HG02884 (cell line): ENCODE results near the gene USP13.
"Not testable (repeated sequence)": the region's sequence is repeated elsewhere in the genome, so short reads cannot be mapped to it uniquely, and the experiment has no call there.

ENCODE experiments used
- ATAC-seq: cut with Tn5 transposase; IDR thresholded peaks from one replicate; pipeline ENCODE4 v1.9.1; 2021; ENCODE audit warnings: mild to moderate bottlenecking, moderate library complexity; ENCODE audit not compliant: unreplicated experiment

The USP13 gene

DNA sequence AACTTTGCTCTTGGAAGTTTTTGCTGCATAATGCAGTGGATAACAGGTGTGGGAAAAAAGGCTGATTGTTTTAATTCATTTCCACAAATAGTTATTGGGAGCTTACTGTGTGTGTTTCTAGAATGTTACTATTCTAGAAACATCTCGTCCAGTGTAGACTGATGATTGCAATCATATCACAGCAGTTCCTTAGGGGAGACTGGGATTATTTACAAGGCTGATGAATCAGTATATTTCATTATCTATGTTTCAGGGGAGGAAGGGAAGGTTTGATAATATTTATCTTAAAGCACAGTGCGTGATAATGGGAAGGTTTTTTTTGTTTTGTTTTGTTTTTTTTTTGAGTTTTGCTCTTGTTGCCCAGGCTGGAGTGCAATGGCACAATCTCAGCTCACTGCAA is 2.4 kb downstream of the USP13 start:
- no peak for ATAC-seq

DNA sequence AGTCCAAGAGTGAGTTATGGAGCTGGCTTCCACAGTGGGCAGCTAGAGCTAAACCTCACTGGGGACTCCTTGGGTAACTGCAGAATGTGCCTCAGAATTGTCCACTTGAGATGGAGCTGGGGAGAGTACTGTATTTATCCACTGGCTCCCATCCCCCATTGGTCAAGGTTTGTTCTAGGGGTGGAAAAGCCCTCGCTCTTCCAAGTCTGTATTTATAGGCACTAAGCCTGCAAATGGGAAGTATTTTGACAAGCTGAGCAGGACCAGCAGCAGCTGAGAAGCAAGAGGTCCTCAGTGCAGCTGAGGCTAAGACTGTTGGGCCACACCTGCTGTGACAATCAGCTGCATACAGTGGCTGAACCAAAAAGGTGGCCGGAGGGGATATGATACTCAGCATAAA is 5.8 kb downstream of the USP13 start:
- no peak for ATAC-seq

- ATAC-seq, result no peak
Observed at GRCh38 chr3:179660872-179661271, 8.0 kb downstream of the USP13 start.

GRCh38 chr3:179661777-179662176 is 8.9 kb downstream of the USP13 start:
- ATAC-seq, result no peak

GRCh38 chr3:179663093-179663492 is 10.3 kb downstream of the USP13 start:
- ATAC-seq, result no peak

- no peak for ATAC-seq
Observed at GRCh38 chr3:179666030-179666429, 13.2 kb downstream of the USP13 start.

GRCh38 chr3:179666436-179667035 is 13.7 kb downstream of the USP13 start:
- no peak for ATAC-seq

DNA sequence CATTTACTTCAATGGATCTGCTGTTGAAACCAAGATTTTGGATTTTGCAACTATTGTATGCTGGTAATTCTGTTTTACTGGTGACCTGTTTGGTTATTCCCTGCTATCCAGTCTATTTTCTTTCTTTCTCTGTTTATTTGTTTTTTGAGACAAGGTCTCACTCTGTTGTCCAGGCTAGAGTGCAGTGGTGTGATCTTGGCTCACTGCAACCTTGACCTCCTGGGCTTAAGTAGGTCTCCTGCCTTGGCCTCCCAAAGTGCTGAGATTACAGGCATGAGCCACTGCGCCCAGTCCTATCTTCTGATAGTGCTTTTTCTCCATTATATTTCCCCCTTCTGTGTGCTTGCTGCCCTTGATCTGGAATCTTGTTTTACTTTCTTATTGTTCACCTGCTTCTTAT is 15.6 kb downstream of the USP13 start:
- no peak for ATAC-seq

DNA sequence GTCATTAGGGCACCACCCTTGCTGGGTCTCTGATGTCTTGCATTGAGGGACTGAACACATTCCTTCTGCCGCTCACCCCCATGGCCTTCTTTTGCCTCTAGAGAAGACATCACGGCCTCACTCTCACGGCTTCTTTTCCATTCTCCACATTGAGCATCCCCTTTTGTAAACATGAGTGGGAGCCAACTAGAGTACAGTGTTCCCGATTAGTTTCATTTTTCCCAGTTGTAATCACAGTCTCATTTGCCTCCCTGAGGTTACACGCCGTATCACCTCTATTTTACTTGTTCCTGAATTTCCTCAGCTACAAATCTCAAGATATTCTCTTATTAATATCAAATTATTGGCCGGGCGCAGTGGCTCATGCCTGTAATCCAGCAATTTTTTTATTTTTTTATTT is 17.5 kb downstream of the USP13 start:
- no peak for ATAC-seq

DNA sequence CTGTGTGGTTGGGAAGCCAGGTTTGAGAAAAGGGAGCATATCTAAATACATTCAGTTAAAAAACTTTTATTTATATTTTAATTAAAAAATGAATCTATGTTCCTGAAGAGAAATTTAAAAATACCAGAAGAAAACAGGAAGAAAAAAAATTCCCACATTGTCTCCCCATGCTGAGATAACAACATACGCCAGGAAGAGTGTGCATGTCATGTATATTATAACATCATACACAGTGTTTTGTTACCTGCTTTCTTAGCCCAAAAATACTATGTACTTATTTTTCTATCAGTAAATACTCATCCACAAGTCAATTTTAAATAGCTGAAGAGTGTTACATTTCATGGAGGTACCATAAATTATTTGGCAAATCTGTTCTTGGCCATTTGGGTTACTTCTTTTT is 18.5 kb downstream of the USP13 start:
- ATAC-seq, result no peak

DNA sequence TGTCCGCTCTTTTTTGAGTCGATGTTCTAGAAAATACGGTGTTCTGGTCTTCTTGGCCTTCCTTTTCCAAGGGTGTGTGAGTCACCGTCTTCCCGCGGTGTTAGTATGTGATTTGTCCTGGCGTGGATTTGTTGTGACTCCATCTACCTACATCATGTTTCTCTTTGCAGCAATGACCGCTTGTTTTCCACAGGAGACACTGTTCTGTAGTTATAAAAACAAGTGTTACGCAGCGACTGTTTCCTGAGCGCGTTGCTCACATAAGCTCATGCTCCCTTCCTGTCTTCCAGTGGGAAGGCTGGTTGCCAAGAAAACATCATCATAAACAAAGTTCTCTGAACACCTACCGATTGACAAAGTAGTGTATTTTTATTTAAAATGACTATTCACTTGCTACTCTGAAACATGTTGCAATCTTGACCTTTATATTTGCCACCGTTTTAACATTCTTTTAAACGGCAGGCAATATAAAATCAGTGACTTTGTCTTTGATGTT is 19.0 kb downstream of the USP13 start:
- no peak for ATAC-seq

DNA sequence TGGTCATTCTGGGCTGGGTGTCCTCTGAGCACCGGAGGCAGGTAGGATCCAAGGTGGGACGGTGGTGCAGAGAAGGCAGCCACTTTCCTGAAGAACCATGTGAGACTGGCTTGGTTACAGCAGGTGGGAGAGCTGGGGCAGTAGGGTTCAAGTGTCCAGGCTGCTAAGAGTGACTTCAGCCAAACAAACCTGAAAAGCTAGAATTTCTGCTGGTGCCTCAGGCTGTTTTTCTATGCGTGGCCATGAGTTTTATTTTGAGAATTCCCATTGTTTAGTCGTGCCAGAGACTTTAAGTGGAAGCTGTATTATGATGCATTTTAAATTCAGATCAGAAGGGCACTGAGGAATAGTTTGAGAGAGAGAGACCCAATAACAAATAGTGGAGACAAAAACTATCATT is 20.1 kb downstream of the USP13 start:
- no peak for ATAC-seq

DNA sequence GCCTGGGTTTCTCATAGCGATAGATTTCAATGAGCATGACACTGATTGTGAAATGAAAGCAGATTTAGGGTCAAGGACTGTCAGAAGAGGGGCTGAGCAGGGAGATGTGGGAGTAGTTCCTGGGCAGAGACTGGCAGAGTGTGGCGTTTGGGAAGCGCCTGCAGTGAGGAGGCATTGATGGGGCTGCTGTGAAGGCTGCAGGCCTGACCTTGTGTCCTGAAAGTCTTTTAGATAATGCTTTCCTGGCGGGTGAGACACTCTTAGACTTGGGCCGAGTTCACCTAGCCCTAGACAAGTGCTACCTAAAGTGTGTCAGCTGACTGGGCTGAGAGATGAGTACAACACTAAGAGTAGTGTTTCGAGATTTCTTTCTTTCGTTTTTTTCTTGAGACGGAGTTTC is 20.7 kb downstream of the USP13 start:
- no peak for ATAC-seq

GRCh38 chr3:179676081-179676480 is 23.2 kb downstream of the USP13 start:
- ATAC-seq, result no peak

- ATAC-seq, result no peak
Observed at GRCh38 chr3:179677884-179678283, 25.0 kb downstream of the USP13 start.

GRCh38 chr3:179681492-179682263 is 28.8 kb downstream of the USP13 start:
- no peak for ATAC-seq

- ATAC-seq, result no peak
Observed at GRCh38 chr3:179682426-179683080, 29.7 kb downstream of the USP13 start.

DNA sequence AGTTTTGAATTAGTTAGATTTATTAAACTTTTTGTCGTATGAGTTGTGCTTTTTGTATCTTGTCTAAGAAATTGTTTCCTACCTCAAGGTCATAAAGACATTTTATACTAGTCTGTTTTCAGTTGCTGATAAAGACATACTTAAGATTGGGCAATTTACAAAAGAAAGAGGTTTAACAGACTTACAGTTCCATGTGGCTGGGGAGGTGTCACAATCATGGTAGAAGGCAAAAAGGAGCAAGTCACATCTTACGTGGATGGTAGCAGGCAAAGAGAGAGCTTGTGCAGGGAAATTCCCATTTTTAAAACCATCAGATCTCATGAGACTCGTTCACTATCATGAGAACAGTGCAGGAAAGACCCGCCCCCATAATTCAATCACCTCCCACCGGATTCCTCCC is 30.4 kb downstream of the USP13 start:
- not testable (repeated sequence) for ATAC-seq

GRCh38 chr3:179687967-179688535 is 35.2 kb downstream of the USP13 start:
- no peak for ATAC-seq

GRCh38 chr3:179688850-179689249 is 36.0 kb downstream of the USP13 start:
- no peak for ATAC-seq

GRCh38 chr3:179694731-179695130 is 41.9 kb downstream of the USP13 start:
- ATAC-seq, result no peak
